Frontal cortex (tissue), 4 donors: Measurements from ENCODE around the gene RBM28. TPM values are rescaled to one million over a fixed set of nuclear protein-coding genes. Genes with fewer than 3 reads are reported as not detected.
A peak's percentile ranks its signal among the peaks of the same experiment; 100 is the strongest.

ENCODE experiments used
- DNase-seq, 2 donors: peaks; one replicate each; pipeline ENCODE4 v3.0.0; 2012; ENCODE audit warnings: low spot score in 2 of 2
- FAIRE-seq: peaks from 2 replicates; lab custom pipeline; 2012; peaks lifted over from hg19 to GRCh38; lab: Jason Lieb, UNC
- total RNA-seq: library from RNA; depleted of rRNA; stranded (reverse); fragments of >200 nt; gene quantifications from one replicate; pipeline ENCODE4 v1.2.3, GENCODE V29; 2014
- donor health status: control.
- donor health status: control.
- donor health status: control.

RBM28 gene
- total RNA-seq, 1 donor from 2014 or later = 16.3 TPM

DNA sequence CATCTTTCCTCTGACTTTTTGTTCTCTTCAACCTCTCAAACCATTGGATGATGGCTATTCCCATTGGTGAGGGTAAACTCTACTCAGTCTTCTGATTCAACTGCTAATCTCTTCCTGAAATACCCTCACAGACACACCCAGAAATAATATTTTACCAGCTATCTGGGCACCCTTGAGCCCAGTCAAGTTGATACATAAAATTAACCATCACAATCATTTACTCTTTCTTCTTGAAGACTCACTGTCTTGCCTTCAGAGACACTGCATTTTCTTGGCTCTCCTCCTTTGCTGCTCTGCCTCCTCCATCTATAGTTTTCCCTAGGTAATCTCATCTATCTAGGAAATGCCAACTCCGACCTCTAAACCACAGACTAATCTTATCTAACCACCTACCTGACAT lies 30.3 kb upstream of the RBM28 start:
- FAIRE-seq = no peak
- DNase-seq = no peak

DNA sequence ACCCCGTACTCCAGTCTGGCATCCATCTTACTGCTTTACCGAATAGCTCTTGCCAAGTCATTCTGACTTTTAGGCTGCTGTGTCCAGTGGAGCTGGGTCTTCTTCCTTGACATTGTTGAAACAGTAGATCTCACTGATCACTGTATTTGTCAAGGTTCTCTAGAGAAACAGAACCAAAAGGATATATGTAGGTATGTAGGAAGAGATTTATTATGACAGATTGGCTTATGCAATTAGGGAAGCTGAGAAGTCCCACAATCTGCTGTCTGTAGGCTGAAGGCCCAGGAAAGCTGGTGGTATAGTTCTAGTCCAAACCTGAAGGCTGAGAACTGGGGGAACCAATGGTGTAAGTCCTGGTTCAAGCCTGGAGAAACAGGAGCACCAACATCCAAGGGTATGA lies 29.9 kb upstream of the RBM28 start:
- no peak for FAIRE-seq
- DNase-seq = no peak

DNA sequence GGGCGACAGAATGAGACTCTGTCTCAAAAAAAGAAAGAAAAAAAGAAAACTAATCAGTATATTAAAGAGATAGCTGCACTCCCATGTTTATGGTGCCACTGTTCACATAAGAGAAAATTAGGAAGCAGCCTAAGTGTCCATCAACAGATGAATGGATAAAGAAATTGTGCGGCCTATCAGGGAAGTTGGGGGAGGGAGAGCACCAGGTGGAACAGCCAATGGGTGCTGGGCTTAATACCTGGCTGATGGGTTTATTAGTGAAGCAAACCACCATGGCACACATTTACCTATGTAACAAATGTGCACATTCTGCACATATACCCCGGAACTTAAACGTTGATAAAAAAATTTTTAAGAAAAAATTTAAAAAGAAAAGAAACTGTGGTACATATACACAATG lies 26.8 kb upstream of the RBM28 start:
- DNase-seq (no peak), FAIRE-seq (no peak)

DNA sequence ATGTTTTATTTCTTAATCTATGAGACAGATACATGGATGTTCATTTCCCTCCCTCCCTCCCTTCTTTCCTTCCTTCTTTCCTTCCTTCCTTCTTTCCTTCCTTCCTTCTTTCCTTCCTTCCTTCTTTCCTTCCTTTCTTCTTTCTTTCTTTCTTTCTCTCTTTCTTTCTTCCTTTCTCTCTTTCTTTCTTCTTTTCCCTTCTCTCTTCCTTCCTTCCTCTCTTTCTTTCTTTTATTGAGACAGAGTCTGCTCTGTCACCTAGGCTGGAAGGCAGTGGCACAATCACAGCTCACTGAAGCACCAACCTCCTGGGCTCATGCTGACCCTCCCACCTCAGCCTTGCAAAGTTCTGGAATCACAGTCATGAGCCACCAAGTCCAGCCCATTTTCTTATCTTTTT lies 23.3 kb upstream of the RBM28 start:
- DNase-seq = no peak
- FAIRE-seq = no peak

DNA sequence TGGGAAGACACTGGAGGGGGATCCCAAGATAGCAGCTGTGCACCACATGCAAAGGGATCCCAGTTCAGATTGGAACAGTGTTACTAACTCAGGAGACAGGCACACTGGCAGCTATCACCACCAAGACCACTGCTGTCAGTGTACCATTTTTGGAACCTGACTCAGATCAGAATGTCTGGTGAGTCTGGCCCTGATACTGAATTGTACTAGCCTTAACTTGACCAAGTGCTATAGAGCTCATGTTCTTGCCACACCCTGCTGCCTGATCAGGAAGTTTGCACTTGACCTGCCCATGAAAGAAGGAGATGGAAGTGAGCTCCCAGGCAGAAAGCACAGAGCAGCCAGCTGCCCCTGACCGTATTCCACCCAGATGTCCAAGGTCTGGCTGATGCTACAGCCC lies 22.6 kb upstream of the RBM28 start:
- DNase-seq (no peak), FAIRE-seq (no peak)

GRCh38 chr7:128365432-128365831 lies 21.7 kb upstream of the RBM28 start:
- no peak for FAIRE-seq
- no peak for DNase-seq

DNA sequence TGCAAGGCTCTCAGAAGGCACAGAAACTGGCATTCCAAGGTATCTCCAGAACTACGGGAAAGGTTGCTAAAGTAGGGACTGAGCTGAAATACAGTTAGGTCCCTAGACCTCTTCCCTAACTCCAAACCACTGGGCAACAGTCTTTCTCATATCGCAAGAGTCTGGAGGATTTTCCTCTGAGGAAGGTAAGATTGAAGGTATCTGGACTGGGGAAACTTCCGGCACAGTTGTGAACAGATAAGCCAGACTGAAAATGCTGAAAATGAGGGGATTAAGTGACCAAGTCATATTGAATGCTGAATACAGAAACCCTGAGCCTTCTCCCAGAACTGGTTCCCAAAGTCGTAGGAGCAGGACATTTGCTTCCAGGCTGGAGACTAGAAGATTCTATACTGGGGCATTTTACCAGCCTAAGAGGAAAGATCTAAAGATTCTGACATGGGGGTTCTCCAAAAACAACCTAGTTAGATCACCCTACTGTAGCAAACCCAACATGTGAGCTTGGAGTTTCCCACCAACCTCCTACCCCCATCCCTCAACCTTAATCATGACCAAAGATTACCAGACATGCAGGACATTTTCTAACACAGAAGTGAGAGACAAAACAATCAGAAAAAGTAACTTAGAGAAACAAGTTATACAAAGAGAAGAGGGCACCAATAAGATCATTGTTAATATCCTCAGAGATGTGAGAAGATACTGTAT lies 20.6 kb upstream of the RBM28 start:
- FAIRE-seq (no peak), DNase-seq (no peak)

GRCh38 chr7:128363261-128363721 lies 19.6 kb upstream of the RBM28 start:
- no peak for DNase-seq
- FAIRE-seq = no peak

- DNase-seq = no peak
- FAIRE-seq = no peak
Measured at GRCh38 chr7:128362670-128363069, 19.0 kb upstream of the RBM28 start.

DNA sequence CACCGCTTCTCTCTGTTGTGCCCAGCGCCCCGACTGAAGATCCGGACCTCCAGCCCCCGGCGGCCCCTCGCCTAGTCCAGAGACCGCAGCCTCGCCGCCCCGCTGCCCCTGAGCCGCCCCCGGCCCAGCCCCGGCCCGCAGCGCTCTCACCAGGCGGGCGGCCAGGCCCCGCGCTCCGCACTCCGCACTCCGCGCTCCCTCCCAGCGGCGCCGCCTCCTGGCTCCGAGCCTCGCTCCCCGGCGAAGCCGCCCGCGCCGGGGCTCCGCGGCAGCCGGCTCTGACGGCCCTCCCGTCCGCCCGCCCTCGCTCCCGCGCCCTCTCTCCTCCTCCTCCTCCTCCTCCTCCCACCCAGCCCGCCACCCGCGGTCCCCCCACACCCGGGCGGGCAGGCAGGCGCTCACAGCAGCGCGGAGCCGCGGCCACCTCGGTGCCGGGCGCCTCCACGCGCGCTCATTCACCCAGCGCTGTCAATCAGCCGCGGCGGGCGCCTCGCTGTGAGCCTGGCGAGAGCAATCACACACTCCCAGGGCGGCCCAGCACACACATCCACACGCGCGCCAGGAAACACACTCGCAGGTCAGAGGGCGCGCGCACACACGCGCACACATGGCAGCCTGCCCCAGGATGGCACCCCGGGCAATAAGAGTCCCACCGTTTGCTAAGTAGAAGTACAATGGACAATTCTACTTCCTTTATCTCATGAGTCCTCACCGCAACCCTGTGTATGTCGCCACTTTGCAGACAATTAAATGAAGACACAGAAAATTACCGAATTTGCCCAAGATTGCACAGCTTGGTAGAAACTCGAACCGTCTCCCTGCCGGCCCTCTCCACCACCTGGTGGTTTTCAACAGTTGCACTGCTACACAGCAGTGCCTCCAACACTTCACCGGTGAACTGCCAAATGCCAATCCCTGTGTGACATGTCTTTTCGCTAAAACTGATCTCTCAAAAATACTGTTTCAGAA lies 18.0 kb upstream of the RBM28 start, which contains the start of gene PRRT4:
TSS of gene PRRT4 (minus strand) at position 280 of the 969 bp plus-strand sequence.
- DNase-seq (peak; percentile 73 to 76), FAIRE-seq (no peak)

DNA sequence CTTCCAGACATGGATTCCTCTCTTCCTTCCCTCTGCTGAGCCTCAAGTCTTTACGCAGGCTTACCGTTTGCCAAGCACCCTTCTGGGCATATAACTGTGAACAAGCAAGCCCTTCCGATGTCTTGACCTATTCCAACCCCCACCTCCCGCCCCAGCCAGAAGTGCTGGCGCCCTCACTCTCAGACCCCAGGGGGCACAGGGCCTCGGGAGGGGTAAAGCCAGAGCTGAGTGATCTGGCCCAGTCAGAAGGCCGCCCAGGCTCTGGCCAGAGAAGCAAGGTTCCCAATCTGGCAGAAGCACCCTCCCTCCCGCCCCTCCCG lies 16.6 kb upstream of the RBM28 start:
- DNase-seq = no peak
- FAIRE-seq = no peak

DNA sequence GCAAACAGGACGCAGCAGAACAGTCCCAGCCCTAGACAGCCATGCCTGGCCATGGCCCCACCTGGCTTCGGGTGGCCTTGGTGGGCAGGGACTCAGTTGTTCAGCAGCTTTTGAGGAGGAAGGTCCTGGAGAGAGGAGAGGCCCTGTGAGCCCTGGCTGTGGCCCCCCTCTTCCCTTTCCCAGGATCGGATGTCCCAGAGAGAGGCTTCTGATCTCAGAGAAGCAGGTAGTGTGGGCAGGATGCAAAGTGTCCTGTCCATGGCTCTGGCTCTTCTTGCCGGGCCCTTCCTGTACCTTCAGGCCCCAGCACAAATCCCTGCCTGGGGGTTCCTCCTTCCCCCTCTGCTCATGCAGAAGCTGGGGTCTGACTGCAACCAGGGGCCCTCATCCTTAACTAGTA lies 16.2 kb upstream of the RBM28 start:
- FAIRE-seq (no peak), DNase-seq (no peak)

GRCh38 chr7:128359336-128359735 lies 15.6 kb upstream of the RBM28 start:
- DNase-seq (no peak), FAIRE-seq (no peak)

DNA sequence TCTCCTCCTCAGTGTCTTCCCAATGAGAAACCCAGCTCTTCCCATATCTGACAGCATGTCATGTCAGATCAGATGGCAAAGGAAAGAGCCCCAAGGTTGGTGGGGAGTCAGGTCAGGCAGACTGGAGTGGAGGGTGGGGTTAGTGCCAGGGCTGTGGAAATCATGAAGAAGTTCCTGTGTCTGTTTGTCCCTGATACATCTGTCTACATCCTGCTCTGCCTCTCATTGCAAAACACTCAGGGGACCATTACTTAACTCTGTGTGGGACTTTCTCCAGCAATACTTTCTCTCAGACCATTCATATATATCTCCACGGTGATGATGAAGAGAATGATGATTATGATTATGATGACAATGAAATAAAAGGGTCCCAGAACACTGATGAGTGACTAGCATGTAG lies 14.5 kb upstream of the RBM28 start:
- DNase-seq = no peak
- FAIRE-seq = no peak

- DNase-seq (no peak), FAIRE-seq (no peak)
Measured at GRCh38 chr7:128357217-128357613, 13.5 kb upstream of the RBM28 start.

DNA sequence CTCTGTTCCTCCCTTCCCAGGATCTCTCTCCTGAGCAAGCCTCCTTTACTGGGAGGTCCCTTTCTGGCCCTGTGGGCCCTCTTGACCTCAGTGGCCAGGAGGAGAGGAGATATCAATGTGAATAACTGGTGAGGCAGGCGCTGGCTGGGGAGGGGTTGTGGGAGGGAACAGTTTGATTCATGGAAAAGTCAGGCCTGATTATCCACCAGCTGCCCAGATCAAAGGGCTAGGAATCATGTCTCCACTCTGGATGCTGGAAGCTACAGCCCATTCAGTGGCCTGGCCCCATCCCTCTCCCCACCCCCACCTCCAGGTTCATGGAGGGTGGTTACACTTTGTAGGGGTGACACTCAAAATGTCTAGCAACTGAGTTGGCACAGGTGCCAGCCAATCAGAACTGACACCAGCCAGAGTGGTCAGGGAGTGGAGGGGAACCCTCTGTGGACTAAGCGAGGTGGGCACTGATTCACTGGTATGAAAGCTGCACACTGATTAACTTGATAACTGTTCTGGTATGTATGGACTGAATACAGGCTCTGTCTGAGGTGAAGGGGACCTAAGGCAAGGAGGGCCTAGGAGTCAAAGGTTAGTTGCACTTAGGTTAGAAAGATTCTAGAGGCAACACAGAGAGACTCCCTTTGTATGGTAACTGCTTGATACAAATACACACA lies 13.0 kb upstream of the RBM28 start:
- FAIRE-seq (no peak), DNase-seq (no peak)

- FAIRE-seq = no peak
- DNase-seq = no peak
Measured at GRCh38 chr7:128353610-128354009, 9.9 kb upstream of the RBM28 start.

DNA sequence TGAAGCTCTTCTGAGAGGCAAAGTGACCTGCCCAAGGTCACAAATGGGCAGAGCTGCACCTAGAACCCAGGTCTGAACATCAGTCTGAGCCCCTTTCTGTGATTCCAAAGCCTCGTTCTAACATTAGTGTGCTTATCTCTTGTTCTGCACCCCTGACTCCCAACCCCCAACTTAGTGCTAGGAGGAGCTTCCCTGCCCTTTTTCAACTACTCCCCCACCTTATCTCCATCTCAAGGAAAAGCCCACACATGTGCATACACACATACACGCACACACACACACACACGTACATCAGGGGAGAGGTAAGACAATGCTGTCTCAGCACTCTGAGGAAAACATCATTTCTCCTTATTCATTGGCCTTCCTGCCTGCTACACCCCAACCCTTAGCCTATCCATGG lies 9.5 kb upstream of the RBM28 start:
- DNase-seq (no peak), FAIRE-seq (no peak)

DNA sequence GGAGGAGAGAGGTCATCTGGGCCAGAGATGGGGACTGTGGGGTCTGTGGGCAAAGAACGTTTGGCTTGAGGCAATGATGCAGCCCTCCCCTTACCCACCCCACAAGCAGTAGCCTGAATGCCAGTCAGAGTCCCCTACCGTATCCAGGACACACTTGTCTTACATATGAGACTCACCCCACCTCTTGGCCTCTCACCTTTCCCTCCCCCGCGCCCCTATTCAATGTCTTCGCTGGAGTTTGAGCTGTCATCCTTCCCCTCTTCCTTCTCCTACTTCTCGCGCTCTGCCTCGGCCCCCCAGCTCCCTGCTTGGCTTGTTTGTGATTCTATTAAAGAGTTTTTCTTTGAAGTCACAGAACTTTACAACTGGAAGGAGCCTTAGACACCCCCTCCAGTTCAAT lies 8.9 kb upstream of the RBM28 start:
- no peak for FAIRE-seq
- no peak for DNase-seq

- FAIRE-seq (no peak), DNase-seq (peak; percentile 64 to 72)
Measured at GRCh38 chr7:128352153-128352537, 8.4 kb upstream of the RBM28 start.
